Measurements from ENCODE around the gene FARSB. TPM values are rescaled to one million over a fixed set of nuclear protein-coding genes. Genes with fewer than 3 reads are reported as not detected.

Gene FARSB
- total and polyA plus RNA-seq, 2 experiments from 2014 or later = 16.8 to 40.3 TPM

- H3K9ac ChIP-seq = peak overlapping the region; percentile 7; the same call in 1 of the 2 replicates
- H3K27ac ChIP-seq = peak overlapping the region; percentile 27; the same call in 1 of the 2 replicates
- no peaks in the 10 kb centered on the region; the same call in 1 of the 2 replicates for H4K20me1 ChIP-seq (ENCODE audit: insufficient read depth)
- no peak overlapping the region for H3K4me2 ChIP-seq (ENCODE audit: unreplicated experiment)
- H3K9me3 ChIP-seq (ENCODE audit: low read depth) = no peaks in the 10 kb centered on the region
- peaks cover 7% of the 10 kb centered on the region for H3K36me3 ChIP-seq (ENCODE audit: low read depth)
- no peaks in the 10 kb centered on the region for H3K27me3 ChIP-seq (replicated peaks; ENCODE audit: insufficient read depth)
- no peaks in the 10 kb centered on the region for H3K9me2 ChIP-seq (ENCODE audit: insufficient read depth)
- in situ Hi-C loops (cut with MboI) = loop anchor here (25.0 kb wide), 1 partner anchor 510 kb away; no protein-coding TSS in a partner anchor
- H2AFZ ChIP-seq = no peak overlapping the region
- no peak overlapping the region for H3K4me3 ChIP-seq
- no peak for TF ChIP-seq EZH2phosphoT487 (IDR thresholded peaks at IDR 0.05; ENCODE audit: insufficient read depth, low read depth)
- TF ChIP-seq EZH2 (IDR thresholded peaks at IDR 0.05; ENCODE audit: insufficient read depth, poor library complexity, severe bottlenecking) = no peak
- peaks cover 33% of the 10 kb centered on the region for H3K4me1 ChIP-seq (ENCODE audit: insufficient read depth)
- H3K79me2 ChIP-seq (ENCODE audit: insufficient read depth) = peaks cover 25% of the 10 kb centered on the region; the same call in 1 of the 2 replicates
- peak; percentile 44 for DNase-seq
- 100% methylated on average over 1 of the region's 1 CpG for WGBS, 2 experiments (ENCODE audit: low coverage in 1 of 2, low lambda C conversion rate in 2 of 2, missing lambda C conversion rate in 2 of 2)
- peaks cover 31% of the 10 kb centered on the region for H3F3A ChIP-seq (ENCODE audit: insufficient read depth)
These were observed 83.1 kb downstream of the FARSB start for GRCh38 chr2:222572751-222573174.

GRCh38 chr2:222572264-222572721 is 83.6 kb downstream of the FARSB start:
- Histone ChIP-seq H3K27me3 (replicated peaks; ENCODE audit: insufficient read depth) (no peaks in the 10 kb centered on the region), H3K36me3 (ENCODE audit: low read depth) (peaks cover 7% of the 10 kb centered on the region), H3K9ac (no peak overlapping the region), H3K79me2 (ENCODE audit: insufficient read depth) (peaks cover 25% of the 10 kb centered on the region; the same call in 1 of the 2 replicates), H2AFZ (no peak overlapping the region), H4K20me1 (ENCODE audit: insufficient read depth) (no peaks in the 10 kb centered on the region; the same call in 1 of the 2 replicates), H3K4me2 (ENCODE audit: unreplicated experiment) (no peak overlapping the region), H3K9me2 (ENCODE audit: insufficient read depth) (no peaks in the 10 kb centered on the region), H3K4me3 (no peak overlapping the region), H3K4me1 (ENCODE audit: insufficient read depth) (peaks cover 30% of the 10 kb centered on the region), H3F3A (ENCODE audit: insufficient read depth) (peaks cover 31% of the 10 kb centered on the region), H3K27ac (peak overlapping the region; percentile 27; the same call in 1 of the 2 replicates), H3K9me3 (ENCODE audit: low read depth) (no peaks in the 10 kb centered on the region)
- TF ChIP-seq EZH2 (IDR thresholded peaks at IDR 0.05; ENCODE audit: insufficient read depth, poor library complexity, severe bottlenecking) = no peak
- no peak for TF ChIP-seq EZH2phosphoT487 (IDR thresholded peaks at IDR 0.05; ENCODE audit: insufficient read depth, low read depth)
- WGBS, 2 experiments (ENCODE audit: low coverage in 1 of 2, low lambda C conversion rate in 2 of 2, missing lambda C conversion rate in 2 of 2) = 97 to 99% methylated on average over 6 of the region's 6 CpGs
- in situ Hi-C loops (cut with MboI) = loop anchor here (25.0 kb wide), 1 partner anchor 510 kb away; no protein-coding TSS in a partner anchor
- DNase-seq = no peak

- no peaks in the 10 kb centered on the region for H3K27me3 ChIP-seq (replicated peaks; ENCODE audit: insufficient read depth)
- no peak overlapping the region for H3K27ac ChIP-seq
- in situ Hi-C loops (cut with MboI) = loop anchor here (25.0 kb wide), 1 partner anchor 508 kb away; no protein-coding TSS in a partner anchor
- H3K4me3 ChIP-seq = no peak overlapping the region
- 0% methylated on average over 1 of the region's 1 CpG for WGBS, 2 experiments (ENCODE audit: low coverage in 1 of 2, low lambda C conversion rate in 2 of 2, missing lambda C conversion rate in 2 of 2)
- no peak for TF ChIP-seq EZH2phosphoT487 (IDR thresholded peaks at IDR 0.05; ENCODE audit: insufficient read depth, low read depth)
- TF ChIP-seq EZH2 (IDR thresholded peaks at IDR 0.05; ENCODE audit: insufficient read depth, poor library complexity, severe bottlenecking) = no peak
- H3K9me2 ChIP-seq (ENCODE audit: insufficient read depth) = no peaks in the 10 kb centered on the region
- H2AFZ ChIP-seq = no peak overlapping the region
- peak overlapping the region; percentile 8 for H3K4me2 ChIP-seq (ENCODE audit: unreplicated experiment)
- peaks cover 12% of the 10 kb centered on the region; the same call in 1 of the 2 replicates for H3K79me2 ChIP-seq (ENCODE audit: insufficient read depth)
- H3F3A ChIP-seq (ENCODE audit: insufficient read depth) = peaks cover 31% of the 10 kb centered on the region
- H4K20me1 ChIP-seq (ENCODE audit: insufficient read depth) = no peaks in the 10 kb centered on the region; the same call in 1 of the 2 replicates
- no peak overlapping the region for H3K9ac ChIP-seq
- peaks cover 30% of the 10 kb centered on the region for H3K4me1 ChIP-seq (ENCODE audit: insufficient read depth)
- DNase-seq = peak; percentile 55
- no peaks in the 10 kb centered on the region for H3K9me3 ChIP-seq (ENCODE audit: low read depth)
- H3K36me3 ChIP-seq (ENCODE audit: low read depth) = peaks cover 7% of the 10 kb centered on the region
These were observed 86.1 kb downstream of the FARSB start for GRCh38 chr2:222569826-222570225.

- WGBS, 2 experiments (ENCODE audit: low coverage in 1 of 2, low lambda C conversion rate in 2 of 2, missing lambda C conversion rate in 2 of 2) = 50% methylated on average over 4 of the region's 4 CpGs
- H3K27ac ChIP-seq = no peak overlapping the region
- in situ Hi-C loops (cut with MboI) = loop anchor here (25.0 kb wide), 1 partner anchor 507 kb away; no protein-coding TSS in a partner anchor
These were observed 87.0 kb downstream of the FARSB start for GRCh38 chr2:222568865-222569264.

More at GRCh38 chr2:222568865-222569264, 87.0 kb downstream of the FARSB start:
- TF ChIP-seq EZH2 (IDR thresholded peaks at IDR 0.05; ENCODE audit: insufficient read depth, poor library complexity, severe bottlenecking) (no peak), EZH2phosphoT487 (IDR thresholded peaks at IDR 0.05; ENCODE audit: insufficient read depth, low read depth) (no peak)
- H3K9me3 ChIP-seq (ENCODE audit: low read depth) = no peaks in the 10 kb centered on the region
- peaks cover 30% of the 10 kb centered on the region for H3K4me1 ChIP-seq (ENCODE audit: insufficient read depth)
- H4K20me1 ChIP-seq (ENCODE audit: insufficient read depth) = no peaks in the 10 kb centered on the region; the same call in 1 of the 2 replicates
- H3K36me3 ChIP-seq (ENCODE audit: low read depth) = peaks cover 7% of the 10 kb centered on the region
- H3K4me3 ChIP-seq = no peak overlapping the region
- H3F3A ChIP-seq (ENCODE audit: insufficient read depth) = peaks cover 29% of the 10 kb centered on the region
- H3K4me2 ChIP-seq (ENCODE audit: unreplicated experiment) = no peak overlapping the region
- DNase-seq = peak; percentile 62
- peaks cover 2% of the 10 kb centered on the region; the same call in 1 of the 2 replicates for H3K79me2 ChIP-seq (ENCODE audit: insufficient read depth)
- no peak overlapping the region for H3K9ac ChIP-seq
- no peaks in the 10 kb centered on the region for H3K27me3 ChIP-seq (replicated peaks; ENCODE audit: insufficient read depth)
- H2AFZ ChIP-seq = no peak overlapping the region
- H3K9me2 ChIP-seq (ENCODE audit: insufficient read depth) = no peaks in the 10 kb centered on the region
